HG03521 (cell line): ENCODE data around the gene ANGEL2.
"Not testable (repeated sequence)": the region's sequence is repeated elsewhere in the genome, so short reads cannot be mapped to it uniquely, and the experiment has no call there.

ENCODE experiments used
- ATAC-seq: cut with Tn5 transposase; IDR thresholded peaks from one replicate; pipeline ENCODE4 v1.9.1; 2021; ENCODE audit warnings: mild to moderate bottlenecking, moderate library complexity; ENCODE audit not compliant: unreplicated experiment

ANGEL2 gene

GRCh38 chr1:213020016-213020415 lies 4.3 kb upstream of the ANGEL2 start:
- ATAC-seq, result no peak

- no peak for ATAC-seq
Observed at GRCh38 chr1:213019450-213019849, 3.8 kb upstream of the ANGEL2 start.

- no peak for ATAC-seq
Observed at GRCh38 chr1:213017447-213018273, 2.0 kb upstream of the ANGEL2 start.

DNA sequence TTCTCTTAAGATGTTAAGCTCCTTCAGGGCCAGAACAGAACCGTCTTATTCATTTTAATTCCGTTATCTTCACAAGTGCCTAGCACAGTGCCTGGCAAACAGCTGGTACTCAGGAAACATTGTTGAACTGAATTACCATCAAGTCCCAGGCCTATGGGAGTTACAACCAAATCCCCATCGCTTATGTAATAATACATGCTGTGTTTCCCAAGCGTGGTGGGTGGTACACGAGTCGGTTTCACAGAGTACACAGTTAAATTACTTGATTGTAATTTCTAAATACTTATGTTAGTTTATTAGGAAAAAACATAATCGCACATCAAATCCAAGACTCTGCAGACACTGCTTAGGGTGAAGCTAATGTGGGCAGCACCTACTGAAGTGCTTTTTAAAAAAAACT lies 1.0 kb downstream of the ANGEL2 start:
- no peak for ATAC-seq

GRCh38 chr1:213008564-213008963 lies 7.1 kb downstream of the ANGEL2 start:
- ATAC-seq, result peak; percentile 81

DNA sequence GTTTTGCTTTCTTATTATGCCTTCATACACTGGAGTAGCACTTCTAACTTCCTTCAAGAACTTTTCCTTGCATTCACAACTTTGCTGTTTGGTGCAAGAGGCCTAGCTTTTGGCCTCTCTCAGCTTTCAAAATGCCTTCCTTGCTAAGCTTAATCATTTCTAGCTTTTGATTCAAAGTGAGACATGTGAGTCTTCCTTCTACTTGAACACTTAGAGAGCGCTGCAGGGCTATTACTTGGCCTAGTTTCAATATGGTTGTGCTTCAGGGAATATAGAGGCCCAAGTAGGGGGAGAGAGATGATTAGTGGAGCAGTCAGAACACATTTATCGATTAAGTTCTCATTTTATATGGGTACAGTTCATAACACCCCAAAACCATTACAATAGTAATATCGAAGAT lies 12.4 kb downstream of the ANGEL2 start:
- ATAC-seq, result no peak

DNA sequence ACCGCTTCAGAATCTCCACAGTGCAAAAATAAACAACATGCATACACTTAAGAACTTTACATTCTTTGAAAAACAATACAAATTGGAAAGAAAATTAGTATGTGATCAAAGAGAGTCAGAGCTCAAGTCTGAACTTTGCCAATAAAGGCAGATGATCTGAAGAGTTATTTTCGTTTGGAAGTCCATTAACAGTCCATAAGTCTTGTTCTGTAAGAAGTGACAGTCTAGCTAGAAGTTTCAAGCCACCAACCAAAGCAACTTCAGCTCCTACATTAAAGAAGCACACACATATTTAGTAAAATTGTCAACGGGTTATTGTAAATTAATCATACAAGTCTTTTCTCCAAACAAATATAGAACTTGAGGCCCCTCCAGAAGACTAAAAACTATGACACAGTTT lies 20.7 kb downstream of the ANGEL2 start:
- no peak for ATAC-seq

- not testable (repeated sequence) for ATAC-seq
Observed at GRCh38 chr1:212993960-212994359, 21.7 kb downstream of the ANGEL2 start.

- ATAC-seq, result no peak
Observed at GRCh38 chr1:212990276-212990675, 25.4 kb downstream of the ANGEL2 start.

- ATAC-seq, result no peak
Observed at GRCh38 chr1:212987702-212988322, 27.9 kb downstream of the ANGEL2 start.

DNA sequence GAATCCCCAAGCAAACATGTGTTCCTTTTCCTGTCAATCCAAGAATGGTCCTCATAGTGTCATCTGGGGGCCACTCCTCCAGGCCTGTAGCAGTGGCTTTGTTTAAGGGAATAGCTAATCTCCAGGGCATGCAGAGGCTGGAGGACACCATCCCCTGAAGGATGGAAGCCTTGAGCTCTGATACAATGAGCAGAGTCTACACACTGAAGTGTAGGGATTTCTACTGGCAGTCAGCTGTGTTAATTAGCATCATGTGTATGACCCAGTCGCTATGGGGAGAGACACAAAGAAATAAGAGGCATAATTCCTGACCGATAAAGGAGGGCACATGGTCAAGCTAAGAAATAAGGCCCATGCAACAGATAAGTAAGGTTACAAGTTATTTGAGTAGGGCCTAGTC lies 29.1 kb downstream of the ANGEL2 start:
- ATAC-seq, result no peak

DNA sequence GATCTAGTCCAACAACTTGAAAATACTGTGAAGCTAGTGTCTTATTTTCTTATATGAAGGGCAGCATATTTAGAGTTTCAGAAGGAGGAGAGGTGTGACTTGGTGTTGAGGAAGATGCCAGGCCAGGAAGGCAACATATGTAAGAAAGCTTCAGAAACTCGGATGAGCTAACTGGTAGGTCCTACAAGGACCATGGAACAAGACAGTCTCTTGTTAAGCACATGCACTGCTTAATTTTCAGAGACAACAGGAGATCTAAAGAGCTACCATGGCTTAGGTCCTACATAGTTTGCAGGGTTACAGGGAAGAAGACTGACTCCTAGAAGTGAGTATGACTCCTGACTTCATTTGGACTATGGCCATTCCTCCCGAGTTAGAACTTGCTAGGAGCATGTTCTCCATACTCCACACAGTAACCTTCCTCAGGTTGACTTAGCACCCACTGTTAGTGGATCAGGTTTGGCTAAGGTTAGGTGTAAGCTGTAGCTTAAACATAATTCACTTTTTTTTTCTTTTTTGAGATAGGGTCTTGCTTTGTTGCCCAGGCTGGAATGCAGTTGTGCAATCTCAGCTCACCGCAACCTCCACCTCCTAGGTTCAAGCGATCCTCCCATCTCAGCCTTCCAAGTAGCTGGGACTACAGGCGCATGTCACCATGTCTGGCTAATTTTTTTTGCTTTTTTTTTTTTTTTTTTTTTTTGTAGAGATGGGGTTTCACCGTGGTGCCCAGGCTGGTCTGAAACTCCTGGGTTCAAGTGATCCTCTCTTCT lies 31.0 kb downstream of the ANGEL2 start:
- ATAC-seq, result no peak

DNA sequence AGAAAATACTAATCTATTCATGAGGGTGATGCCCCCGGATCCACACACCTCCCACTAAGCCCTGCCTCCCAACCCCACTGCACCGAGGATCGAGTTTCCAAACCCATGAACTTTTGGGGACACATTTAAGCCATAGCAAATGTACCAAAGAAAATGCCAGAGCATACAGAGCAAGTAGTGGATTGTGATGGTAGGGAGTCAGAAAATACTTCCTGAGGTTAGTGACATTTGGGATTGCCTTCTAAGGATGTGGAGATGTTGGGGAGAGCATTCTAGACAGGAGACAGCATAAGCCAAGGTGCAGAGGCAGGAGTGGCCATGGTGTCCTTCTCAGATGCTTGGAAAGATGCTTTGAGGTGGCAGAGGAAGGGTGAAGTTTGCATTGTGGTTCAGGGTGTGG lies 32.2 kb downstream of the ANGEL2 start:
- ATAC-seq, result no peak

- ATAC-seq, result no peak
Observed at GRCh38 chr1:212982430-212983152, 33.1 kb downstream of the ANGEL2 start.

DNA sequence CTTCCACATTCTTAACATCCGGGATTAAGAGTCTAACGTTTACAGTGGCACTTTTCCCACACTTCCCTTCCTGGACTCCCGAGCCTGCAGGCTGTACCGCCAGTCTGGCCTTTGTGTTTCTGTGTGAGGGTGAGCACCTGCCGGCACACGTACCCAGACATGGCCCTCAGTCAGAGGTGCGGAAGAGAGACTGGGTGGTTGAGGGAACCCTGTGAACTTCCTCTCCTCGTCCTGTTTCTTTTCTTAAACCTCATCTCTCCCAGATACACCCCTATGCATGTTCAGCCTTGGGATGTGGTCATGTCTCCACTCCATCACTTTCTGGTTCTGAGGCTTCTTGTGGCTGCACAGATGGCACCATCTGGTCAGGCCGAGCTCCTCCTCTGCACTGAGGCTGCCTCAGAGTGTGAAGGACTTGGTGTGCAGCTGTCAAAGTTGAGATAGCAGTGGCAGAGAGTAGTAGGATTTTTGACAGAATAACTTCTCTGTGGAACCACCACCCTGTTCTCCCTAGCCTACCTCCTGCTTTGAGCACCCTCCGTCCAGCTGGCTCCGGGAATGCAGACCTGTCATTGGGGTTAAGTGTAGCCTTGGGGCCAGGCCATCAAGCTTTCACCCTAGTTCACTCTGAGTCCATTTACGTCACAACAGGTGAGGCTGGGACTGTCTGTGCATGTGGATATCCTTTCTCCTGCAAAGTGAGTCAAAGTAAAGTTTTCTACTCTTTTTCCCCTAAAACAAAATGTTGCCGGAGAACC lies 33.9 kb downstream of the ANGEL2 start:
- ATAC-seq, result peak; percentile 43

- ATAC-seq, result no peak
Observed at GRCh38 chr1:212981025-212981495, 34.6 kb downstream of the ANGEL2 start.

GRCh38 chr1:212980123-212980785 lies 35.4 kb downstream of the ANGEL2 start:
- no peak for ATAC-seq

DNA sequence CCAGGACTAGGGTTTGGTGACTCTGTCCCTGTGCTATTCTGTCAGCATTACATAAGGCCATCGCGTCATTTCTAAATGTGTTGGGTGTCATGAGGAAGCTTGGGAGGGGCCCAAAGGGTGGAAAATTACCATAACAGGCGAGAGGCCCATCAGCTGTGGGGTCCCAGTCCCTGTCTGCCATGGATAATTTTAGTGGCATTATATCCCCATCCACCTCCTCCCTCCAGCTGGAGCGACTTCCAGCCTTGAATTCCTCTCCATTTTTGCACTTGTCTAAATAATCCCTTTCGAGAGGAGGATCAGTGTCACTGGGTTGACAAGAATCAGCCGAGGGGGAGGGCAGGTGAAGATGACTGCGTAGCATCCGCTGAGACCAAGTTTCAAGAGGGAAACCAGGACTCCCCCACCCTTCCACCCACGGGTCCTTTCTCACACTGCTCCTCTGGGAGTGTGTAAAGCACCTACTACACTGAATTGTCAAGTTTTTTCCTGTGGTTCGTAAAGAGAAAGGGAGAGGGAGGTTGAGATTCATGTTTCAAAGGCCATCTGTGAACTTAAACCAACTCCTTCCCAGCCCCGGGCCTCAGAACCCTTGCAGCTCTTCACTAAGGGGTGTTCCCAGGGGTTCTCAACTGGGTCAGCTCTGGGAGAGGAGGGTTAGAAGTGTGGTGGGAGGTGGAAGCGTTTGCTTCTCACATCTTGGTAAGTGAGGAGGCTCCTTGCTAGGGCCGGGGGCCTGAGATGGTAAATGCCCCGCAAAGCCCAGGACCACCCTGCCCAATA lies 36.1 kb downstream of the ANGEL2 start:
- ATAC-seq, result peak; percentile 54
